NCI-H2171 (cell line): Measurements from ENCODE around the gene PTPRJ.
"Not testable (repeated sequence)": the region's sequence is repeated elsewhere in the genome, so short reads cannot be mapped to it uniquely, and the experiment has no call there.

ENCODE experiments used
- DNase-seq: peaks from one replicate; lab custom pipeline; 2025; lab: John Stamatoyannopoulos, UW

The PTPRJ gene

GRCh38 chr11:48018528-48019216, 38.3 kb downstream of the PTPRJ start:
- no peak for DNase-seq

GRCh38 chr11:48019217-48019584, 38.8 kb downstream of the PTPRJ start:
- peak; percentile 63 for DNase-seq

- DNase-seq: no peak
Measured at GRCh38 chr11:48019595-48019994, 39.2 kb downstream of the PTPRJ start.

- DNase-seq: no peak
Measured at GRCh38 chr11:48020092-48020755, 39.9 kb downstream of the PTPRJ start.

GRCh38 chr11:48021201-48021820, 41.0 kb downstream of the PTPRJ start:
- DNase-seq: not testable (repeated sequence)

GRCh38 chr11:48022445-48022844, 42.1 kb downstream of the PTPRJ start:
- DNase-seq: no peak

- not testable (repeated sequence) for DNase-seq
Measured at GRCh38 chr11:48023608-48024007, 43.2 kb downstream of the PTPRJ start.

- DNase-seq: peak; percentile 98
Measured at GRCh38 chr11:48024635-48025071, 44.3 kb downstream of the PTPRJ start.

GRCh38 chr11:48025293-48025983, 45.1 kb downstream of the PTPRJ start:
- DNase-seq: no peak

- no peak for DNase-seq
Measured at GRCh38 chr11:48025984-48026340, 45.6 kb downstream of the PTPRJ start.

GRCh38 chr11:48028914-48029680, 48.7 kb downstream of the PTPRJ start:
- no peak for DNase-seq

GRCh38 chr11:48029681-48030290, 49.4 kb downstream of the PTPRJ start:
- no peak for DNase-seq

GRCh38 chr11:48031602-48032001, 51.2 kb downstream of the PTPRJ start:
- no peak for DNase-seq

- no peak for DNase-seq
Measured at GRCh38 chr11:48032721-48033120, 52.4 kb downstream of the PTPRJ start.

GRCh38 chr11:48033918-48034341, 53.6 kb downstream of the PTPRJ start:
- no peak for DNase-seq

GRCh38 chr11:48034926-48035871, 54.8 kb downstream of the PTPRJ start:
- peak; percentile 60 for DNase-seq

GRCh38 chr11:48036011-48036410, 55.7 kb downstream of the PTPRJ start:
- no peak for DNase-seq

GRCh38 chr11:48036466-48036865, 56.1 kb downstream of the PTPRJ start:
- no peak for DNase-seq

- DNase-seq: peak; percentile 26
Measured at GRCh38 chr11:48037709-48038468, 57.5 kb downstream of the PTPRJ start.
